CD14-positive monocyte (primary cell): ENCODE measurements around the gene FZD7. TPM values are rescaled to one million over a fixed set of nuclear protein-coding genes. Genes with fewer than 3 reads are reported as not detected.

Experiments used
- DNase-seq, 3 donors: peaks; one replicate each; pipeline ENCODE4 v3.0.0-alpha.2; 2011 to 2022
- H2AFZ ChIP-seq: 2 replicates; pipeline ENCODE4 v1.6.0; 2012; ENCODE audit warnings: mild to moderate bottlenecking, low read depth, low read length, inconsistent platforms; ENCODE audit not compliant: insufficient read depth, poor library complexity, severe bottlenecking
- H3K27ac ChIP-seq, 2 donors: 1 replicate in 1 of 2; 2 replicates in 1 of 2; pipeline ENCODE4 v1.5.1; 2012 to 2013; ENCODE audit warnings: low read length in 2 of 2, control low read depth in 1 of 2, inconsistent platforms in 1 of 2, low read depth in 1 of 2, mild to moderate bottlenecking in 1 of 2
- H3K27me3 ChIP-seq, 2 donors: one replicate each; pipeline versions ENCODE4 v1.6.0 to v1.6.1; 2011 to 2013; ENCODE audit warnings: low read length in 2 of 2; ENCODE audit not compliant: control insufficient read depth in 2 of 2, insufficient read depth in 2 of 2
- H3K36me3 ChIP-seq, 2 donors: replicated peaks in 1 of 2; 1 replicate in 1 of 2; 2 replicates in 1 of 2; pipeline versions ENCODE4 v1.5.1 to v1.6.1; 2012 to 2013; ENCODE audit warnings: low read length in 2 of 2, control low read depth in 1 of 2, inconsistent platforms in 1 of 2, mild to moderate bottlenecking in 1 of 2; ENCODE audit not compliant: insufficient read depth in 2 of 2, control insufficient read depth in 1 of 2
- H3K4me1 ChIP-seq, 2 donors: 1 replicate in 1 of 2; 2 replicates in 1 of 2; pipeline versions ENCODE4 v1.5.1 to v1.6.1; 2012 to 2013; ENCODE audit warnings: low read length in 2 of 2, control low read depth in 1 of 2, inconsistent platforms in 1 of 2, mild to moderate bottlenecking in 1 of 2, moderate library complexity in 1 of 2; ENCODE audit not compliant: insufficient read depth in 2 of 2, control insufficient read depth in 1 of 2
- H3K4me2 ChIP-seq: replicated peaks from 2 replicates; pipeline ENCODE3; 2012; ENCODE audit warnings: low read length, moderate library complexity, mild to moderate bottlenecking; ENCODE audit not compliant: poor library complexity, severe bottlenecking; ENCODE audit errors: extremely low read depth
- H3K4me3 ChIP-seq, 3 experiments: fragments of 200-600 bp in 1 of 3; sonication (generic) in 1 of 3; replicated peaks in 1 of 3; 1 replicate in 2 of 3; 2 replicates in 1 of 3; pipeline ENCODE4 v1.5.1; 2011 to 2013; ENCODE audit warnings: low read length in 3 of 3, mild to moderate bottlenecking in 3 of 3, control low read depth in 2 of 3, low read depth in 2 of 3, inconsistent platforms in 1 of 3, moderate library complexity in 1 of 3
- H3K79me2 ChIP-seq: 2 replicates; pipeline ENCODE4 v1.6.0; 2012; ENCODE audit warnings: mild to moderate bottlenecking, control low read depth, inconsistent platforms, low read length, moderate library complexity; ENCODE audit not compliant: insufficient read depth
- H3K9ac ChIP-seq: 2 replicates; pipeline ENCODE4 v1.6.0; 2017; ENCODE audit warnings: low read length, mild to moderate bottlenecking; ENCODE audit not compliant: insufficient read depth, poor library complexity, severe bottlenecking
- H3K9me3 ChIP-seq, 2 donors: replicated peaks in 1 of 2; 1 replicate in 1 of 2; 2 replicates in 1 of 2; pipeline versions ENCODE4 v1.5.1 to v1.6.1; 2012 to 2013; ENCODE audit warnings: low read length in 2 of 2, control low read depth in 1 of 2; ENCODE audit not compliant: control insufficient read depth in 1 of 2, insufficient read depth in 1 of 2
- H4K20me1 ChIP-seq: 2 replicates; pipeline ENCODE4 v1.6.0; 2012; ENCODE audit warnings: mild to moderate bottlenecking, low read length, control low read depth, moderate library complexity; ENCODE audit not compliant: insufficient read depth
- H3K27ac Mint-ChIP-seq, 7 donors: one replicate each; pipeline ENCODE4 v1.8.0; 2020; ENCODE audit warnings: mild to moderate bottlenecking in 7 of 7, mixed read lengths in 7 of 7, moderate library complexity in 6 of 7, inconsistent platforms in 2 of 7
- H3K27me3 Mint-ChIP-seq, 3 donors: one replicate each; pipeline ENCODE4 v1.8.0; 2021 to 2022; ENCODE audit warnings: low read depth in 3 of 3, mild to moderate bottlenecking in 3 of 3, mixed read lengths in 3 of 3, moderate library complexity in 3 of 3, inconsistent platforms in 1 of 3
- H3K36me3 Mint-ChIP-seq, 2 donors: one replicate each; pipeline ENCODE4 v1.8.0; 2020; ENCODE audit warnings: mixed read lengths in 2 of 2, inconsistent platforms in 1 of 2, mild to moderate bottlenecking in 1 of 2
- H3K4me1 Mint-ChIP-seq: one replicate; pipeline ENCODE4 v1.8.0; 2020; ENCODE audit warnings: mild to moderate bottlenecking, mixed read lengths
- H3K4me3 Mint-ChIP-seq, 2 donors: one replicate each; pipeline ENCODE4 v1.8.0; 2020; ENCODE audit warnings: mild to moderate bottlenecking in 2 of 2, mixed read lengths in 2 of 2, moderate library complexity in 1 of 2
- H3K9me3 Mint-ChIP-seq, 7 donors: one replicate each; pipeline ENCODE4 v1.8.0; 2020 to 2022; ENCODE audit warnings: mixed read lengths in 7 of 7, mild to moderate bottlenecking in 6 of 7, moderate library complexity in 6 of 7, inconsistent platforms in 2 of 7
- CTCF ChIP-seq: fragments of 200-600 bp; IDR thresholded peaks from one replicate; pipeline ENCODE4 v1.8.0; 2022; ENCODE audit warnings: antibody characterized with exemption, mild to moderate bottlenecking
- WGBS: methylation state at CpG from one replicate; pipeline ENCODE4 v1.1.5; 2013; ENCODE audit warnings: missing lambda C conversion rate; ENCODE audit not compliant: insufficient coverage; 5-methylcytosine and 5-hydroxymethylcytosine counted together
- intact Hi-C, 2 donors: fragments of 100-400 bp; cut with micrococcal nuclease; formaldehyde crosslinking; loops; one replicate each; pipeline versions ENCODE4 v1.15.0 to v1.15.1; 2023
- polyA plus RNA-seq, 3 donors: library from polyadenylated mRNA; depleted of rRNA in 1 of 3; unstranded in 2 of 3; stranded (reverse) in 1 of 3; fragments of 300-500 nt in 2 of 3; fragments of >200 nt in 1 of 3; fragmentation: Illumina TruSeq in 2 of 3; gene quantifications; 1 replicate in 2 of 3; 2 replicates in 1 of 3; pipeline ENCODE4 v1.2.3, GENCODE V29; 2012 to 2021

Gene FZD7
- polyA plus RNA-seq, 3 donors = 0.05 to 0.28 TPM; not detected in 1

- H3K27ac Mint-ChIP-seq = no peak overlapping the region
- no peak for TF ChIP-seq CTCF
These were observed 47.3 kb upstream of the FZD7 start for GRCh38 chr2:201986463-201986735.

GRCh38 chr2:201987426-201987825, 46.2 kb upstream of the FZD7 start:
- Mint-ChIP-seq H3K9me3 (no peaks in the 10 kb centered on the region), H3K27ac (no peak overlapping the region), H3K4me3 (no peak overlapping the region), H3K27me3 (peaks cover 3 to 9% (median 4%) of the 10 kb centered on the region in 3 donors), H3K36me3 (no peaks in the 10 kb centered on the region), H3K4me1 (peaks cover 6% of the 10 kb centered on the region)
- H3K4me3 ChIP-seq = no peak overlapping the region
- no peaks in the 10 kb centered on the region for H3K4me1 ChIP-seq
- no peak for DNase-seq
- H3K27ac ChIP-seq = no peak overlapping the region
- H3K79me2 ChIP-seq = no peaks in the 10 kb centered on the region
- no peaks in the 10 kb centered on the region for H3K36me3 ChIP-seq
- no peak overlapping the region for H3K4me2 ChIP-seq
- H3K9me3 ChIP-seq = no peaks in the 10 kb centered on the region
- H4K20me1 ChIP-seq = no peaks in the 10 kb centered on the region
- intact Hi-C loops = no loop called here
- no peaks in the 10 kb centered on the region for H3K27me3 ChIP-seq
- TF ChIP-seq CTCF = no peak
- no peak overlapping the region for H3K9ac ChIP-seq
- no peak overlapping the region for H2AFZ ChIP-seq
- WGBS = no CpG with 5 or more reads among the region's 2 CpGs

More at GRCh38 chr2:201986463-201986735, 47.3 kb upstream of the FZD7 start:
- DNase-seq = no peak
- Histone ChIP-seq H3K9me3 (no peaks in the 10 kb centered on the region), H3K27ac (no peak overlapping the region), H3K4me1 (no peaks in the 10 kb centered on the region), H2AFZ (no peak overlapping the region), H3K4me2 (no peak overlapping the region), H3K27me3 (no peaks in the 10 kb centered on the region), H3K36me3 (no peaks in the 10 kb centered on the region), H3K4me3 (no peak overlapping the region), H3K9ac (no peak overlapping the region), H4K20me1 (no peaks in the 10 kb centered on the region), H3K79me2 (no peaks in the 10 kb centered on the region)
- no peaks in the 10 kb centered on the region for H3K36me3 Mint-ChIP-seq
- intact Hi-C loops = no loop called here
- H3K4me1 Mint-ChIP-seq = peaks cover 6% of the 10 kb centered on the region
- WGBS = 87% methylated on average over 3 of the region's 5 CpGs
- H3K27me3 Mint-ChIP-seq = peaks cover 3 to 9% (median 4%) of the 10 kb centered on the region in 3 donors
- no peaks in the 10 kb centered on the region for H3K9me3 Mint-ChIP-seq
- no peak overlapping the region for H3K4me3 Mint-ChIP-seq
